ENCODE data around the gene LMO1.

DNA sequence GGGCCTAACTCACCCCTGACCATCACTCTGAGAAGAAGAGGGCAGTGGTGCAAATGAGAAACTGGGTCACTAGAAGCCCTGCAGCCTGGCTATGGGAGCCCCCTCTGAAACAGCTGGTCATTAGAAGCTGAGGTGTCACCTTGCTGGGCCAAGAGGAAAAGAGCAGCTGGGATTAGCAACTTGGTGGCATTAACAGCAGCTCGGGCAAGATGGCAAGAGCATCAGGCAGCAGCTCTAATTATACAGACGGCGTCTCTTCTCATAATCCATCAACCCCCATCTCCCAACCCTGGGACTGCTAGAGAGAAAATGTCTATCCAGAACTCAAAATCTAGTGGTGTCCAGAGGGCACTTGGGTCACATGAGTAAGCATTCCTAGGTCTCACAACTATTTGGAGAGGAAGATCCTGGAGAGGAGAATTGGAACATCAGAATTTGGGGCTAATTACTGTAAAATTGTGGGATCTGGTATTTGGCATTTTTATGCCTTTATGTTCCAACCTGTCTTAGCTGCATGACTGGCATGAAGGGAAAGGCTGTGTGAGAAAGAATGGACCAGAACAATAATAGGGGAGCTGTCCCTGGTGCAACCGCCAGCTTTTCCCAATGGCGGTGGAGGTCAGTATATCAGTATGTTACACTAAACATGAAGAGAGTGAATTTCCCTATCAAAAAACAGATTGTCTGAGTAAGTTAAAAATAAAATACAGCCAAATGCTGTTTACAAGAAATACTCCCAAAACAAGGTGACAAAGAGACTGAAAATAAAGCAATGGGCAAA lies 7.6 kb upstream of the LMO1 start:
- TF ChIP-seq RFX5 (IDR thresholded peaks at IDR 0.05; ENCODE audit: low read length) (no peak), GATA2 (CRISPR knock-in tag; IDR thresholded peaks at IDR 0.05) (no peak), NFIC (IDR thresholded peaks at IDR 0.05; ENCODE audit: borderline replicate concordance) (no peak), EP300 (IDR thresholded peaks at IDR 0.05; ENCODE audit: borderline replicate concordance in 1 of 2, low read depth in 1 of 2, low read length in 1 of 2) (no peak), TCF12 (IDR thresholded peaks at IDR 0.05) (no peak), MEF2A (IDR thresholded peaks at IDR 0.05; ENCODE audit: borderline replicate concordance, low read depth) (no peak), POLR2AphosphoS5 (IDR thresholded peaks at IDR 0.05; ENCODE audit: low read depth, low read length) (no peak), FOXJ3 (CRISPR knock-in tag; IDR thresholded peaks at IDR 0.05) (no peak)
- TF ChIP-seq, protein P1, sequence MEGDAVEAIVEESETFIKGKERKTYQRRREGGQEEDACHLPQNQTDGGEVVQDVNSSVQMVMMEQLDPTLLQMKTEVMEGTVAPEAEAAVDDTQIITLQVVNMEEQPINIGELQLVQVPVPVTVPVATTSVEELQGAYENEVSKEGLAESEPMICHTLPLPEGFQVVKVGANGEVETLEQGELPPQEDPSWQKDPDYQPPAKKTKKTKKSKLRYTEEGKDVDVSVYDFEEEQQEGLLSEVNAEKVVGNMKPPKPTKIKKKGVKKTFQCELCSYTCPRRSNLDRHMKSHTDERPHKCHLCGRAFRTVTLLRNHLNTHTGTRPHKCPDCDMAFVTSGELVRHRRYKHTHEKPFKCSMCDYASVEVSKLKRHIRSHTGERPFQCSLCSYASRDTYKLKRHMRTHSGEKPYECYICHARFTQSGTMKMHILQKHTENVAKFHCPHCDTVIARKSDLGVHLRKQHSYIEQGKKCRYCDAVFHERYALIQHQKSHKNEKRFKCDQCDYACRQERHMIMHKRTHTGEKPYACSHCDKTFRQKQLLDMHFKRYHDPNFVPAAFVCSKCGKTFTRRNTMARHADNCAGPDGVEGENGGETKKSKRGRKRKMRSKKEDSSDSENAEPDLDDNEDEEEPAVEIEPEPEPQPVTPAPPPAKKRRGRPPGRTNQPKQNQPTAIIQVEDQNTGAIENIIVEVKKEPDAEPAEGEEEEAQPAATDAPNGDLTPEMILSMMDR (IDR thresholded peaks at IDR 0.05), result no peak
- TF ChIP-seq, protein P2, sequence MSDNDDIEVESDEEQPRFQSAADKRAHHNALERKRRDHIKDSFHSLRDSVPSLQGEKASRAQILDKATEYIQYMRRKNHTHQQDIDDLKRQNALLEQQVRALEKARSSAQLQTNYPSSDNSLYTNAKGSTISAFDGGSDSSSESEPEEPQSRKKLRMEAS (IDR thresholded peaks at IDR 0.05; ENCODE audit: low read depth), result no peak
- TF ChIP-seq, protein P3, sequence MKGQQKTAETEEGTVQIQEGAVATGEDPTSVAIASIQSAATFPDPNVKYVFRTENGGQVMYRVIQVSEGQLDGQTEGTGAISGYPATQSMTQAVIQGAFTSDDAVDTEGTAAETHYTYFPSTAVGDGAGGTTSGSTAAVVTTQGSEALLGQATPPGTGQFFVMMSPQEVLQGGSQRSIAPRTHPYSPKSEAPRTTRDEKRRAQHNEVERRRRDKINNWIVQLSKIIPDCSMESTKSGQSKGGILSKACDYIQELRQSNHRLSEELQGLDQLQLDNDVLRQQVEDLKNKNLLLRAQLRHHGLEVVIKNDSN (IDR thresholded peaks at IDR 0.05; ENCODE audit: borderline replicate concordance, low read depth), result no peak
